ENCODE data around the gene AGK. TPM values are rescaled to one million over a fixed set of nuclear protein-coding genes. Genes with fewer than 3 reads are reported as not detected.

The AGK gene
- total RNA-seq, 4 donors from 2014 or later, result 9.8 to 20.1 (median 14.9) TPM

- WGBS, 2 donors, result 83 to 88% methylated on average over 6 of the region's 6 CpGs
Measured at GRCh38 chr7:141659501-141659900, 108.3 kb downstream of the AGK start.

GRCh38 chr7:141660259-141660658, 109.0 kb downstream of the AGK start:
- intact Hi-C loops (cut with DNase I; ENCODE audit: low total_unique reads), result no loop called here
- DNase-seq (ENCODE audit: low spot score in 2 of 2), result no peak
- WGBS, 2 donors, result 68 to 80% methylated on average over 4 of the region's 4 CpGs
- H3K4me3 ChIP-seq (ENCODE audit: low read depth, poor library complexity, severe bottlenecking), result no peak overlapping the region
- no peak for TF ChIP-seq POLR2A (IDR thresholded peaks at IDR 0.05)
- no peak for TF ChIP-seq CTCF (IDR thresholded peaks at IDR 0.05)

More at GRCh38 chr7:141659501-141659900, 108.3 kb downstream of the AGK start:
- no peak overlapping the region for H3K4me3 ChIP-seq (ENCODE audit: low read depth, poor library complexity, severe bottlenecking)
- DNase-seq (ENCODE audit: low spot score in 2 of 2), result no peak
- intact Hi-C loops (cut with DNase I; ENCODE audit: low total_unique reads), result no loop called here
- TF ChIP-seq CTCF (IDR thresholded peaks at IDR 0.05) (no peak), POLR2A (IDR thresholded peaks at IDR 0.05) (no peak)

- intact Hi-C loops (cut with DNase I; ENCODE audit: low total_unique reads), result no loop called here
- H3K4me3 ChIP-seq (ENCODE audit: low read depth, poor library complexity, severe bottlenecking), result no peak overlapping the region
- no peak for DNase-seq (ENCODE audit: low spot score in 2 of 2)
- TF ChIP-seq CTCF (IDR thresholded peaks at IDR 0.05) (no peak), POLR2A (IDR thresholded peaks at IDR 0.05) (no peak)
- 54 to 61% methylated on average over 6 of the region's 6 CpGs for WGBS, 2 donors
Measured at GRCh38 chr7:141663081-141663849, 112.1 kb downstream of the AGK start.

- H3K4me3 ChIP-seq (ENCODE audit: low read depth, poor library complexity, severe bottlenecking), result no peak overlapping the region
- TF ChIP-seq CTCF (IDR thresholded peaks at IDR 0.05), result no peak
- no peak for TF ChIP-seq POLR2A (IDR thresholded peaks at IDR 0.05)
- no peak for DNase-seq (ENCODE audit: low spot score in 2 of 2)
- WGBS, 2 donors, result 92 to 97% methylated on average over 6 of the region's 6 CpGs
- intact Hi-C loops (cut with DNase I; ENCODE audit: low total_unique reads), result no loop called here
Measured at GRCh38 chr7:141664450-141664849, 113.2 kb downstream of the AGK start.

- TF ChIP-seq POLR2A (IDR thresholded peaks at IDR 0.05) (no peak), CTCF (IDR thresholded peaks at IDR 0.05) (no peak)
- intact Hi-C loops (cut with DNase I; ENCODE audit: low total_unique reads), result no loop called here
- no peak overlapping the region for H3K4me3 ChIP-seq (ENCODE audit: low read depth, poor library complexity, severe bottlenecking)
- 92 to 94% methylated on average over 18 of the region's 18 CpGs for WGBS, 2 donors
- DNase-seq (ENCODE audit: low spot score in 2 of 2), result no peak
Measured at GRCh38 chr7:141665208-141666035, 114.2 kb downstream of the AGK start.

Data from lower leg skin (tissue), 4 donors.